Gastrocnemius medialis (tissue), 4 donors: ENCODE measurements around the gene CDC42. TPM values are rescaled to one million over a fixed set of nuclear protein-coding genes. Genes with fewer than 3 reads are reported as not detected.

Experiments used
- ATAC-seq, 2 donors: fragments of 150-250 bp; one replicate each; pipeline ENCODE4 v1.9.1; 2016
- DNase-seq, 2 donors: peaks; one replicate each; pipeline ENCODE4 v3.0.0-alpha.2; 2019
- H3K27ac ChIP-seq, 4 donors: fragments of 200-600 bp; sonication (generic); 1 replicate in 1 of 4; 2 replicates in 3 of 4; pipeline ENCODE4 v1.5.1; 2016 to 2018; ENCODE audit warnings: mild to moderate bottlenecking in 2 of 4, moderate library complexity in 1 of 4
- H3K27me3 ChIP-seq, 3 donors: fragments of 200-600 bp; sonication (generic) in 2 of 3; 1 replicate in 1 of 3; 2 replicates in 2 of 3; pipeline versions ENCODE4 v1.5.1 to v1.6.0; 2016 to 2019; ENCODE audit warnings: mild to moderate bottlenecking in 1 of 3, moderate library complexity in 1 of 3
- H3K36me3 ChIP-seq, 2 donors: fragments of 200-600 bp; sonication (generic) in 1 of 2; one replicate each; pipeline ENCODE4 v1.5.1; 2017 to 2018
- H3K4me1 ChIP-seq, 2 donors: fragments of 200-600 bp; sonication (generic) in 1 of 2; one replicate each; pipeline ENCODE4 v1.5.1; 2016 to 2017; ENCODE audit warnings: mild to moderate bottlenecking in 2 of 2
- H3K4me3 ChIP-seq, 4 donors: fragments of 200-600 bp; sonication (generic) in 3 of 4; 1 replicate in 1 of 4; 2 replicates in 3 of 4; pipeline ENCODE4 v1.5.1; 2016 to 2019; ENCODE audit warnings: mild to moderate bottlenecking in 2 of 4
- H3K9me3 ChIP-seq, 3 donors: fragments of 200-600 bp; sonication (generic) in 2 of 3; 1 replicate in 1 of 3; 2 replicates in 2 of 3; pipeline ENCODE4 v1.5.1; 2016 to 2019
- CTCF ChIP-seq, 5 experiments: fragments of 450-650 bp in 3 of 5; fragments of 200-600 bp in 2 of 5; sonication (generic) in 2 of 5; IDR thresholded peaks in 4 of 5; conservative IDR thresholded peaks in 1 of 5; 1 replicate in 4 of 5; 2 replicates in 1 of 5; pipeline ENCODE4 v1.5.1; 2016 to 2019; ENCODE audit warnings: antibody characterized with exemption in 5 of 5, mild to moderate bottlenecking in 3 of 5, moderate library complexity in 3 of 5
- POLR2A ChIP-seq, 2 donors: fragments of 450-650 bp; IDR thresholded peaks; one replicate each; pipeline ENCODE4 v1.6.1; 2017; ENCODE audit warnings: antibody characterized with exemption in 2 of 2, mild to moderate bottlenecking in 2 of 2, moderate library complexity in 2 of 2
- in situ Hi-C, 4 donors: fragments of 200-750 bp; cut with MboI; loops; one replicate each; pipeline versions ENCODE4 v1.15.0 to v1.8.0; 2017; ENCODE audit warnings: low sequenced_read_pairs in 4 of 4
- intact Hi-C: fragments of 100-400 bp; cut with DNase I; formaldehyde crosslinking; loops from one replicate; pipeline ENCODE4 v1.15.1; 2023; ENCODE audit warnings: low total_unique reads
- total RNA-seq, 4 donors: library from RNA; depleted of rRNA; stranded (reverse); fragments of >200 nt; gene quantifications; one replicate each; pipeline versions ENCODE4 v1.1.0 to v1.2.3, GENCODE V29; 2016

The CDC42 gene
- total RNA-seq, 4 donors from 2014 or later = 77.0 to 111 (median 108) TPM

DNA sequence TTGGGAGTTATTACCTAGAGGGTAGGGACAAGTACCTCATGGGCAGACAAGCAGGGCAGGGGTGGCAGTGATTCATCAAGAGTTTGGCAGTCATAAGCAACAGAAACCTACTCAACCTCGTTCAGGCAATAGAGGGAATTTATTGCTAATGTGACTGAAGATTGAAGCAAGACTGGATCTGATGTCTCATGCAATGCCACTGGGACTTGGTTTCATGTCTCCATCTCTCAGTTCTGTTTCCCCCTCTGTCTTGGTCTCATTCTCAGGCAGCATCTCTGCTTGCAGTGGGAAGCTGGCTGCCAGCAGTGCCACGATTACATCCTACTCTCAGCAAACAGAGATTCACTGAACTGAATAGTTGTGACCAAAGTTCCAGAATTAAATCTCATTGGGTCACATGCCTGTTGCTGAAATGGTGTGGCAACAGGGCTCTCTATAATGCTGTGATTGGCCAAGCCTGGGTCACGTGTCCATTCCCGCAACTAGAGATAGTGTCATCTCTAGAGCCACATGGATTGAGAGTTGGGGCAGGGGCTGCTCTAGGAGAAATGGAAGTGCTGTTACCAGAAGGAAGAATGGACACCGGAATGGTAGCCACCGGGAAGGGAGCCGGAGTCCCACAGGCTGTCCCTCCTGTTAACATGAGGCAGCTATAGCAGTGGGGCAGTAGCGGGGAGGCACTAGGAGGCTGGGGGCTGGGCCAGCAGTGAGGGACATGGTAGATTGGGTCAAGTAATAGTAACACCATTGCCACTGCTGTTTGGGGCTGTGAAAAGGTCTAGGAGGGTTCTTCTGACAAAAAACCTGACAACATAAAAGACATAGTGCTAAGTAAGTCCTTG, 3.9 kb upstream of the CDC42 start:
- in situ Hi-C loops = no loop called here

DNA sequence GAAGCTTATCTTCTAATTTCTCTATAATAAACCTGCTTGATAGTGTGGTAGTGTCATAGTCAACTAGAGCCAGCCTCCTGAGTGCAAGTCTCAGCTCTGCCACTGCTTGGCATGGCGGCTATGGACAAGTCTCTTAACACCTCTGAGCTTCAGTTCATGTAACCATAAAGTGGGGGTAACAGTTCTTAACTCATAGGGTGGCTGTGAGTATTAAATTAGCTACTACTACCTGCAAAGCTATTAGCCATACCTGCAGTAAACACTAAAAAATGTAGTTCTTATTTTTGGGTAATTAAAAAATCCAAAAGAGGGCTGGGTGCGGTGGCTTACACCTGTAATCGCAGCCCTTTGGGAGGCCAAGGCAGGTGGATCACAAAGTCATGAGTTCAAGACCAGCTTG, 2.2 kb upstream of the CDC42 start:
- TF ChIP-seq CTCF (IDR thresholded peaks at IDR 0.05 in 4 of 5, conservative IDR thresholded peaks at IDR 0.05 in 1 of 5) (no peak), POLR2A (IDR thresholded peaks at IDR 0.05) (no peak)
- Histone ChIP-seq H3K9me3 (no peaks in the 10 kb centered on the region), H3K27ac (no peak overlapping the region), H3K36me3 (no peaks in the 10 kb centered on the region), H3K27me3 (no peaks in the 10 kb centered on the region), H3K4me3 (no peak overlapping the region), H3K4me1 (peaks cover 16 to 17% of the 10 kb centered on the region in 2 donors)
- DNase-seq (no peak), ATAC-seq (no peak)
- in situ Hi-C loops (no loop called here), intact Hi-C loops (no loop called here)

More for the DNA sequence above, 3.9 kb upstream of the CDC42 start:
- Histone ChIP-seq H3K4me3 (no peak overlapping the region), H3K4me1 (peaks cover 2 to 3% of the 10 kb centered on the region in 2 donors), H3K27ac (no peak overlapping the region), H3K27me3 (no peaks in the 10 kb centered on the region), H3K36me3 (no peaks in the 10 kb centered on the region), H3K9me3 (no peaks in the 10 kb centered on the region)
- TF ChIP-seq CTCF (IDR thresholded peaks at IDR 0.05 in 4 of 5, conservative IDR thresholded peaks at IDR 0.05 in 1 of 5) = no peak
- peak in 1 of 2 donors; percentile 7 for TF ChIP-seq POLR2A (IDR thresholded peaks at IDR 0.05)
- intact Hi-C loops = no loop called here
- ATAC-seq = no peak
- no peak for DNase-seq

DNA sequence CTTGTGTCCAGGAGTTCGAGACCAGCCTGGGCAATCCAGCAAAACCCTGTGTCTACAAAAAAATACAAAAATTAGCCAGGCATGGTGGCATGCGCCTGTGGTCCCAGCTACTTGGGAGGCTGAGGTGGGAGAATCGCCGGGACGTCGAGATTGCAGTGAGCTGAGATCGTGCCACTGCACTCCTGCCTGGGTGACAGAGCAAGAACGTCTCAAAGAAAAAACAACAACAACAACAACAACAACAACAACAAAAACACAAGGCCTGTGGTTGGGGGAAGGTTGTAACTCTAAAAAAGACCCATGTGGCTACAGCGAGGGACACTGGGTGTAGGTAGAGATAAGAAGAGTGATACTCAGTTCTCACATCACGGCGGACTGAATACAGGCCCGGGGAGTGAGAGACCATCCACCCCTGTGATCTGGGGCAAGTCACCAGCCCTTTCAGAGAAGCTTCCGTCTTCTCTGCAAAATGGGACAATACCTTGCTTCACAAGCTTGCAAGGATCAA, 848 bp upstream of the CDC42 start:
- Histone ChIP-seq H3K27ac (peak overlapping the region; percentile 94 to 99 (median 96)), H3K36me3 (no peaks in the 10 kb centered on the region), H3K9me3 (no peaks in the 10 kb centered on the region), H3K4me1 (peaks cover 29 to 31% of the 10 kb centered on the region in 2 donors), H3K27me3 (no peaks in the 10 kb centered on the region), H3K4me3 (no peak overlapping the region)
- ATAC-seq = no peak
- no peak for TF ChIP-seq POLR2A (IDR thresholded peaks at IDR 0.05)
- TF ChIP-seq CTCF (IDR thresholded peaks at IDR 0.05 in 4 of 5, conservative IDR thresholded peaks at IDR 0.05 in 1 of 5) = no peak
- no peak for DNase-seq
- intact Hi-C loops = loop anchor here (1.0 to 2.0 kb wide), 4 partner anchors 91 to 1371 kb away; partner anchors contain the start of genes USP48, WNT4 and ZBTB40
- in situ Hi-C loops = no loop called here

- Histone ChIP-seq H3K27me3 (no peaks in the 10 kb centered on the region), H3K36me3 (no peaks in the 10 kb centered on the region), H3K4me3 (peak overlapping the region; percentile 63 to 81 (median 72)), H3K9me3 (no peaks in the 10 kb centered on the region), H3K4me1 (peaks cover 45 to 47% of the 10 kb centered on the region in 2 donors), H3K27ac (peak overlapping the region; percentile 94 to 99 (median 96))
- DNase-seq (peak; percentile 24 to 50), ATAC-seq (peak; percentile 73 to 77)
- intact Hi-C loops = loop anchor here (1.0 to 2.0 kb wide), 4 partner anchors 28 to 1370 kb away; partner anchors contain the start of genes USP48 and WNT4
- no peak for TF ChIP-seq CTCF (IDR thresholded peaks at IDR 0.05 in 4 of 5, conservative IDR thresholded peaks at IDR 0.05 in 1 of 5)
- no peak for TF ChIP-seq POLR2A (IDR thresholded peaks at IDR 0.05)
- in situ Hi-C loops = no loop called here
These were observed 730 bp downstream of the CDC42 start for GRCh38 chr1:22053017-22053860.
